ENCODE measurements around the gene SPHKAP. TPM values are rescaled to one million over a fixed set of nuclear protein-coding genes. Genes with fewer than 3 reads are reported as not detected.

The SPHKAP gene
- total and polyA plus RNA-seq, 7 donors: 0.15 to 0.83 (median 0.41) TPM; not detected in 2

DNA sequence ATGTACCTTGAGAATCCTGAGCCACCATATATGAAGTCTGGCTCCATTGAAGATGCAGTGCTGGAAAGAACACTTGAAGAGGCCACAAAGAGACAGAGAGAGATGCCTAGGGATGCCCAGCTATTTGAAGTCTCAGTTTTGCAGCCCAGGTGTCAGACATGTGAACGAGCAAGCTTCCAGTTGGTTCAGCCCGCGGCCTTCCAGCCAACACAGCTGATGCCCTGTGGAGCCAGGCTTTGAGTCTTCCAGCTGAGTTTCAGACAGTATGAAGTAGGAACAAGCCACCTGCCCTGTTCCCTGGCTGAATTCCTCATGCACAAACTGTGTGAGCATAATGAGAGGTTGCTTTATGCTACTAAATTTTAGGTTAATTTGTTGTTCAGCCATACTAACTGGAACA is 108.8 kb downstream of the SPHKAP start:
- WGBS, 2 donors: 88% methylated on average over 3 of the region's 3 CpGs
- Histone ChIP-seq H3K4me3 (no peak overlapping the region), H3K27me3 (no peaks in the 10 kb centered on the region), H3K4me1 (no peaks in the 10 kb centered on the region), H3K36me3 (no peaks in the 10 kb centered on the region), H3K9me3 (no peaks in the 10 kb centered on the region), H3K27ac (no peak overlapping the region)
- no peak for TF ChIP-seq POLR2AphosphoS5 (IDR thresholded peaks at IDR 0.05)
- TF ChIP-seq, protein P1, sequence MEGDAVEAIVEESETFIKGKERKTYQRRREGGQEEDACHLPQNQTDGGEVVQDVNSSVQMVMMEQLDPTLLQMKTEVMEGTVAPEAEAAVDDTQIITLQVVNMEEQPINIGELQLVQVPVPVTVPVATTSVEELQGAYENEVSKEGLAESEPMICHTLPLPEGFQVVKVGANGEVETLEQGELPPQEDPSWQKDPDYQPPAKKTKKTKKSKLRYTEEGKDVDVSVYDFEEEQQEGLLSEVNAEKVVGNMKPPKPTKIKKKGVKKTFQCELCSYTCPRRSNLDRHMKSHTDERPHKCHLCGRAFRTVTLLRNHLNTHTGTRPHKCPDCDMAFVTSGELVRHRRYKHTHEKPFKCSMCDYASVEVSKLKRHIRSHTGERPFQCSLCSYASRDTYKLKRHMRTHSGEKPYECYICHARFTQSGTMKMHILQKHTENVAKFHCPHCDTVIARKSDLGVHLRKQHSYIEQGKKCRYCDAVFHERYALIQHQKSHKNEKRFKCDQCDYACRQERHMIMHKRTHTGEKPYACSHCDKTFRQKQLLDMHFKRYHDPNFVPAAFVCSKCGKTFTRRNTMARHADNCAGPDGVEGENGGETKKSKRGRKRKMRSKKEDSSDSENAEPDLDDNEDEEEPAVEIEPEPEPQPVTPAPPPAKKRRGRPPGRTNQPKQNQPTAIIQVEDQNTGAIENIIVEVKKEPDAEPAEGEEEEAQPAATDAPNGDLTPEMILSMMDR (IDR thresholded peaks at IDR 0.05): no peak
- TF ChIP-seq EP300 (IDR thresholded peaks at IDR 0.05): no peak
- intact Hi-C loops (cut with DNase I): no loop called here
- no peak for DNase-seq

DNA sequence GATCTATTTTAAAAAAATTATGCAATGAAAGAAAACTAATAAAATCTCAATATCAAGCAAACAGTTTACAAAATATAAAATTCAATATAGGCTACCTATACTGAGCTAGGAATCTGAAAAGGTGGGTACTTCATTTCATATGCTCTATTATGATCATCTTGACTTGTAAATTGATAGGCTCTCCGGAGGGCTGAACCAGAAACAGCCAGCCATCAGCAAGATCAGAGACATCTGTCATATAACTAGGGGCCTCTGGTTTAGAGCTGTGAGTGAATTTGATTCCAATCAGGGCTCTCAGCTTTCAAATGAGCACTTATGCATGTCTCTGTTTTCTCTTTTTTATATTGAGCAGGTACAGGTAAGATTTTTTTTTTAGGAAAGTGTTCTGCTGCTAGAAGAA is 114.2 kb downstream of the SPHKAP start:
- H3K4me3 ChIP-seq: no peak overlapping the region
- H3K9me3 ChIP-seq: no peaks in the 10 kb centered on the region
- 61 to 63% methylated on average over 1 of the region's 1 CpG for WGBS, 2 donors
- no peaks in the 10 kb centered on the region for H3K4me1 ChIP-seq
- no peak for DNase-seq
- TF ChIP-seq, protein P1 (IDR thresholded peaks at IDR 0.05): no peak
- TF ChIP-seq POLR2A (IDR thresholded peaks at IDR 0.05): no peak
- TF ChIP-seq EP300 (IDR thresholded peaks at IDR 0.05): no peak
- no peak for TF ChIP-seq POLR2AphosphoS5 (IDR thresholded peaks at IDR 0.05)
- H3K36me3 ChIP-seq: no peaks in the 10 kb centered on the region
- intact Hi-C loops (cut with DNase I): no loop called here
- H3K27me3 ChIP-seq: no peaks in the 10 kb centered on the region
- H3K27ac ChIP-seq: no peak overlapping the region

DNA sequence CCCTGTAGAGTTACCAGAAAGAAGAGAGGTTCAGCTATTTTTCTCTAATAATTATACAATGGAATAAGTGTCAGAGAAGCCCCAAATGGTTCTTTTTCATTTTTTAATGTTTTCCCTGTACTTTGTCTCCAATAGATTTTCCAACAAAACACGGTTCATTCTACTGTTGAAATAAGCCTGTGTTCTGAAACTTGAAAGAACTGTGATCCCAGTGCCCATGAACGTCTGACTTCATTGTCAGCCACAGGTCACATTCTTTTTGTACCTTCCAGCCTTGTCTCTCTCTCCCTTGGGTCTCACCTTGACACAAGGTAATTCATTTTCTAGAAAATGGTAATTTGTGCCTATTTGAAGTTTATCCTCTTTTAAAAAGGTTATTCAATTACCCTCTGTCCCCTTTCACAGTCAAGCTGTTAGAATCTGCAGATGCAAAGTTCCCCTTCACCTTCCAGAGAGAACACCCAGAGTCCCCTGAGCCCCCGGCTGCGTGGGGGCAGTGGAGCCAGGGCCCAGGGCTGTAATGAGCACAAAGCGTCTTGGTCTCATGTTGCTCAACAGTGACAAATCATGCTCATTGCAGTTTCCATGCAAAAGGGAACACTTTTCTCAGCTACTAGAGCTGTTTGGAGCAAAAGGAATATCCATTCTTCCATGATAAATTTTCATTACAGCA is 115.2 kb downstream of the SPHKAP start:
- Histone ChIP-seq H3K4me1 (no peaks in the 10 kb centered on the region), H3K27me3 (no peaks in the 10 kb centered on the region), H3K27ac (no peak overlapping the region), H3K36me3 (no peaks in the 10 kb centered on the region), H3K4me3 (no peak overlapping the region), H3K9me3 (no peaks in the 10 kb centered on the region)
- no peak for DNase-seq
- TF ChIP-seq, protein P1 (IDR thresholded peaks at IDR 0.05): no peak
- TF ChIP-seq EP300 (IDR thresholded peaks at IDR 0.05): no peak
- intact Hi-C loops (cut with DNase I): no loop called here
- 63 to 66% methylated on average over 5 of the region's 5 CpGs for WGBS, 2 donors

DNA sequence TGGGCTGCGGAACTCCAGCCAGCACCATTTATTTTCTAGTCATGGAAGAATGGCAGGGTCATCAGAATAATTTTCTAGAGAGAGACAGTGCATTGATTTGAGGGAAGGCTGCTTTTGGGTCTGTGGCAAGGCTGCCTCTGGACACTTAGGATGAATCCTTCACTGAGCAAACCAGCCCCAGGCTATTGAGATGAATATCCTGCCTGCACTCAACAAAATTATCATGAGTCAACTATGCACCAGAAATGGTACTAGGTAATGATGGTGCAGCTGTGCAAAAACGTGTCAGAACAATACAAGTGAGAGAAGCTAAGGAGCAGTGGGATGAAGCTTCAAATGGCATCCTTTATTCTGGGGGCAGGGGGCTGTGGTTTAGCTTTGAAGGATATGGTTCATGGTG is 115.8 kb downstream of the SPHKAP start:
- 54 to 60% methylated on average over 2 of the region's 2 CpGs for WGBS, 2 donors

More for the DNA sequence above, 115.8 kb downstream of the SPHKAP start:
- no peaks in the 10 kb centered on the region for H3K9me3 ChIP-seq
- no peak overlapping the region for H3K4me3 ChIP-seq
- H3K4me1 ChIP-seq: no peaks in the 10 kb centered on the region
- no peaks in the 10 kb centered on the region for H3K36me3 ChIP-seq
- intact Hi-C loops (cut with DNase I): no loop called here
- DNase-seq: no peak
- no peak overlapping the region for H3K27ac ChIP-seq
- no peak for TF ChIP-seq POLR2AphosphoS5 (IDR thresholded peaks at IDR 0.05)
- no peak for TF ChIP-seq EP300 (IDR thresholded peaks at IDR 0.05)
- no peak for TF ChIP-seq POLR2A (IDR thresholded peaks at IDR 0.05)
- TF ChIP-seq, protein P1 (IDR thresholded peaks at IDR 0.05): no peak
- H3K27me3 ChIP-seq: no peaks in the 10 kb centered on the region
